Loucy (cell line): ENCODE data around the gene ZSWIM6.

Source experiments
- H2AFZ ChIP-seq: fragments of 200-600 bp; sonication (generic); 2 replicates; pipeline ENCODE4 v1.6.0; 2016; ENCODE audit warnings: antibody characterized with exemption, mild to moderate bottlenecking, low read length, moderate library complexity
- H3F3A ChIP-seq: fragments of 200-600 bp; 2 replicates; pipeline ENCODE4 v1.6.0; 2016; ENCODE audit warnings: antibody characterized with exemption, low read depth, mild to moderate bottlenecking
- H3K27me3 ChIP-seq: fragments of 200-600 bp; sonication (generic); 2 replicates; pipeline ENCODE4 v1.6.1; 2014; ENCODE audit warnings: low read length, mild to moderate bottlenecking; ENCODE audit not compliant: insufficient read depth, poor library complexity, severe bottlenecking
- H3K36me3 ChIP-seq: fragments of 200-600 bp; sonication (generic); 2 replicates; pipeline ENCODE4 v1.6.1; 2016; ENCODE audit warnings: low read length; ENCODE audit not compliant: insufficient read depth
- H3K4me1 ChIP-seq: fragments of 200-600 bp; sonication (generic); 2 replicates; pipeline ENCODE4 v1.5.1; 2014; ENCODE audit warnings: low read length, mild to moderate bottlenecking; ENCODE audit not compliant: insufficient read depth, poor library complexity, severe bottlenecking
- H3K4me2 ChIP-seq: fragments of 200-600 bp; sonication (generic); 2 replicates; pipeline ENCODE4 v1.6.0; 2014; ENCODE audit warnings: antibody characterized with exemption, low read length, low read depth, mild to moderate bottlenecking; ENCODE audit not compliant: poor library complexity, severe bottlenecking
- H3K4me3 ChIP-seq: fragments of 200-600 bp; sonication (generic); 2 replicates; pipeline ENCODE4 v1.5.1; 2014; ENCODE audit warnings: low read length, mild to moderate bottlenecking, mixed read lengths; ENCODE audit not compliant: poor library complexity, severe bottlenecking
- H3K79me2 ChIP-seq: fragments of 200-600 bp; sonication (generic); 2 replicates; pipeline ENCODE4 v1.6.1; 2014; ENCODE audit warnings: low read length; ENCODE audit not compliant: insufficient read depth
- H3K9ac ChIP-seq: fragments of 200-600 bp; sonication (generic); 2 replicates; pipeline ENCODE4 v1.6.0; 2014; ENCODE audit warnings: mild to moderate bottlenecking, low read depth, low read length, moderate library complexity; ENCODE audit not compliant: poor library complexity, severe bottlenecking
- H3K9me2 ChIP-seq: fragments of 200-600 bp; sonication (generic); replicated peaks from 2 replicates; pipeline ENCODE4 v1.6.1; 2016; ENCODE audit warnings: low read depth, low read length, mixed read lengths
- H3K9me3 ChIP-seq: fragments of 200-600 bp; sonication (generic); 2 replicates; pipeline ENCODE4 v1.6.1; 2014; ENCODE audit warnings: mild to moderate bottlenecking, antibody characterized with exemption, low read length, low read depth; ENCODE audit not compliant: insufficient read depth
- H4K20me1 ChIP-seq: fragments of 200-600 bp; sonication (generic); 2 replicates; pipeline ENCODE4 v1.6.0; 2014; ENCODE audit warnings: antibody characterized with exemption, low read length, mild to moderate bottlenecking; ENCODE audit not compliant: insufficient read depth, poor library complexity, severe bottlenecking
- CTCF ChIP-seq: fragments of 200-600 bp; sonication (generic); conservative IDR thresholded peaks from 2 replicates; pipeline ENCODE4 v1.5.1; 2014; ENCODE audit warnings: mild to moderate bottlenecking, antibody characterized with exemption, low read length
- EZH2phosphoT487 ChIP-seq: fragments of 200-600 bp; IDR thresholded peaks from 2 replicates; pipeline ENCODE4 v1.6.1; 2018; ENCODE audit warnings: antibody characterized with exemption, mild to moderate bottlenecking, moderate library complexity, borderline replicate concordance

ZSWIM6 gene

GRCh38 chr5:61293071-61293470, 39.0 kb upstream of the ZSWIM6 start:
- no peaks in the 10 kb centered on the region for H3K36me3 ChIP-seq
- peaks cover 10% of the 10 kb centered on the region for H3K4me1 ChIP-seq

GRCh38 chr5:61293873-61294272, 38.2 kb upstream of the ZSWIM6 start:
- Histone ChIP-seq H4K20me1 (no peaks in the 10 kb centered on the region), H3K27me3 (no peaks in the 10 kb centered on the region), H3K4me3 (no peak overlapping the region), H3K9ac (no peak overlapping the region), H3K36me3 (no peaks in the 10 kb centered on the region), H3F3A (no peaks in the 10 kb centered on the region), H3K9me3 (no peaks in the 10 kb centered on the region), H3K9me2 (no peaks in the 10 kb centered on the region), H3K79me2 (no peaks in the 10 kb centered on the region), H3K4me1 (peaks cover 13% of the 10 kb centered on the region), H3K4me2 (no peak overlapping the region), H2AFZ (no peak overlapping the region)
- no peak for TF ChIP-seq CTCF
- TF ChIP-seq EZH2phosphoT487 = no peak

More at GRCh38 chr5:61293071-61293470, 39.0 kb upstream of the ZSWIM6 start:
- no peak overlapping the region for H3K4me2 ChIP-seq
- no peaks in the 10 kb centered on the region for H3K9me2 ChIP-seq
- no peak overlapping the region for H3K9ac ChIP-seq
- H3K79me2 ChIP-seq = no peaks in the 10 kb centered on the region
- H3K9me3 ChIP-seq = no peaks in the 10 kb centered on the region
- no peaks in the 10 kb centered on the region for H3K27me3 ChIP-seq
- no peaks in the 10 kb centered on the region for H3F3A ChIP-seq
- H3K4me3 ChIP-seq = no peak overlapping the region
- TF ChIP-seq CTCF (no peak), EZH2phosphoT487 (no peak)
- no peaks in the 10 kb centered on the region for H4K20me1 ChIP-seq
- H2AFZ ChIP-seq = no peak overlapping the region

- no peak overlapping the region for H2AFZ ChIP-seq
- TF ChIP-seq CTCF = no peak
- no peak for TF ChIP-seq EZH2phosphoT487
- H3K9ac ChIP-seq = no peak overlapping the region
- no peaks in the 10 kb centered on the region for H3K79me2 ChIP-seq
- no peaks in the 10 kb centered on the region for H3K36me3 ChIP-seq
- no peak overlapping the region for H3K4me2 ChIP-seq
- H3F3A ChIP-seq = no peaks in the 10 kb centered on the region
- H3K9me3 ChIP-seq = no peaks in the 10 kb centered on the region
- H3K9me2 ChIP-seq = no peaks in the 10 kb centered on the region
- no peaks in the 10 kb centered on the region for H3K27me3 ChIP-seq
- H4K20me1 ChIP-seq = no peaks in the 10 kb centered on the region
- H3K4me1 ChIP-seq = peaks cover 13% of the 10 kb centered on the region
- H3K4me3 ChIP-seq = no peak overlapping the region
These were observed 36.7 kb upstream of the ZSWIM6 start for GRCh38 chr5:61295365-61295764.
